ENCODE measurements around the gene SIL1. TPM values are rescaled to one million over a fixed set of nuclear protein-coding genes. Genes with fewer than 3 reads are reported as not detected.

Gene SIL1
- total and polyA plus RNA-seq, 9 of the 15 experiments (the other 6 are each of a cell fraction or from before 2014, with no cell fraction given), result 1.3 to 30.5 (median 18.1) TPM

DNA sequence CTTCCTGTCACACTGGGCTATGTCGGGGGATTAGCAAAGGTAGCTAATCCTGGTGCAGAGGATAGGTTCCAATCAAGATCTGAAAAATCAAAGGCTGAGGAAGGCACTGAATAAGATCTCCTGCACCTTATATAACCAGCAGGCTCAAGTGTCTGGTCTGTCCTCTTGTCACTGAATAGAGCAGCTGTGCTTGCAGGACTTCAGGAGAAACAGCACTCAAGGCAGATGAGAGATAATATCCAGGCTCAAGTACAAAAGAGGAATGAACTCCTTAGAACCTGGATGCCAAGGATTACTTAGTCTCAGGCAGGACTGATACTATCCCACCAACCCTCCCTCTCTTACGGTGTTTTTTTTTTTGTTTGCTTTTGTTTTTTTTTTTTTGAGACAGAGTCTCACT, 214.2 kb downstream of the SIL1 start:
- H3K9me1 ChIP-seq (ENCODE audit: control insufficient read depth, insufficient read depth, low read length), result no peaks in the 10 kb centered on the region
- CTCF ChIA-PET (ENCODE audit: low intra/inter-chr PET ratio), result no interaction called here
- TF ChIP-seq TEAD2 (tag; IDR thresholded peaks at IDR 0.05) (no peak), GATAD2B (IDR thresholded peaks at IDR 0.05; ENCODE audit: borderline replicate concordance) (no peak), GTF2A2 (tag; IDR thresholded peaks at IDR 0.05) (no peak), KAT8 (IDR thresholded peaks at IDR 0.05; ENCODE audit: low read depth) (no peak), NRF1 (conservative IDR thresholded peaks at IDR 0.05 in 1 of 2, IDR thresholded peaks at IDR 0.05 in 1 of 2) (no peak), HMG20A (CRISPR knock-in tag; conservative IDR thresholded peaks at IDR 0.05) (no peak), ZNF253 (CRISPR knock-in tag; conservative IDR thresholded peaks at IDR 0.05) (no peak), SIX5 (IDR thresholded peaks at IDR 0.05; ENCODE audit: borderline replicate concordance in 1 of 2, insufficient read depth in 1 of 2, low read depth in 1 of 2, low read length in 2 of 2) (no peak), FOS (IDR thresholded peaks at IDR 0.05; ENCODE audit: extremely low read depth, insufficient read length) (no peak), ZFP1 (CRISPR knock-in tag; IDR thresholded peaks at IDR 0.05) (no peak), BMI1 (IDR thresholded peaks at IDR 0.05; ENCODE audit: low read length) (no peak), ATF1 (CRISPR knock-in tag; IDR thresholded peaks at IDR 0.05) (no peak), ATF1 (tag; IDR thresholded peaks at IDR 0.05) (no peak), ZSCAN29 (IDR thresholded peaks at IDR 0.05) (no peak), XRCC5 (IDR thresholded peaks at IDR 0.05; ENCODE audit: low read depth, low read length) (no peak), ESRRB (CRISPR knock-in tag; IDR thresholded peaks at IDR 0.05; ENCODE audit: borderline replicate concordance) (no peak)
- TF ChIP-seq, protein P1, sequence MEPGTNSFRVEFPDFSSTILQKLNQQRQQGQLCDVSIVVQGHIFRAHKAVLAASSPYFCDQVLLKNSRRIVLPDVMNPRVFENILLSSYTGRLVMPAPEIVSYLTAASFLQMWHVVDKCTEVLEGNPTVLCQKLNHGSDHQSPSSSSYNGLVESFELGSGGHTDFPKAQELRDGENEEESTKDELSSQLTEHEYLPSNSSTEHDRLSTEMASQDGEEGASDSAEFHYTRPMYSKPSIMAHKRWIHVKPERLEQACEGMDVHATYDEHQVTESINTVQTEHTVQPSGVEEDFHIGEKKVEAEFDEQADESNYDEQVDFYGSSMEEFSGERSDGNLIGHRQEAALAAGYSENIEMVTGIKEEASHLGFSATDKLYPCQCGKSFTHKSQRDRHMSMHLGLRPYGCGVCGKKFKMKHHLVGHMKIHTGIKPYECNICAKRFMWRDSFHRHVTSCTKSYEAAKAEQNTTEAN (CRISPR knock-in tag; IDR thresholded peaks at IDR 0.05), result no peak
- TF ChIP-seq, protein P2, sequence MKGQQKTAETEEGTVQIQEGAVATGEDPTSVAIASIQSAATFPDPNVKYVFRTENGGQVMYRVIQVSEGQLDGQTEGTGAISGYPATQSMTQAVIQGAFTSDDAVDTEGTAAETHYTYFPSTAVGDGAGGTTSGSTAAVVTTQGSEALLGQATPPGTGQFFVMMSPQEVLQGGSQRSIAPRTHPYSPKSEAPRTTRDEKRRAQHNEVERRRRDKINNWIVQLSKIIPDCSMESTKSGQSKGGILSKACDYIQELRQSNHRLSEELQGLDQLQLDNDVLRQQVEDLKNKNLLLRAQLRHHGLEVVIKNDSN (CRISPR knock-in tag; IDR thresholded peaks at IDR 0.05), result no peak
- TF ChIP-seq, protein P3, sequence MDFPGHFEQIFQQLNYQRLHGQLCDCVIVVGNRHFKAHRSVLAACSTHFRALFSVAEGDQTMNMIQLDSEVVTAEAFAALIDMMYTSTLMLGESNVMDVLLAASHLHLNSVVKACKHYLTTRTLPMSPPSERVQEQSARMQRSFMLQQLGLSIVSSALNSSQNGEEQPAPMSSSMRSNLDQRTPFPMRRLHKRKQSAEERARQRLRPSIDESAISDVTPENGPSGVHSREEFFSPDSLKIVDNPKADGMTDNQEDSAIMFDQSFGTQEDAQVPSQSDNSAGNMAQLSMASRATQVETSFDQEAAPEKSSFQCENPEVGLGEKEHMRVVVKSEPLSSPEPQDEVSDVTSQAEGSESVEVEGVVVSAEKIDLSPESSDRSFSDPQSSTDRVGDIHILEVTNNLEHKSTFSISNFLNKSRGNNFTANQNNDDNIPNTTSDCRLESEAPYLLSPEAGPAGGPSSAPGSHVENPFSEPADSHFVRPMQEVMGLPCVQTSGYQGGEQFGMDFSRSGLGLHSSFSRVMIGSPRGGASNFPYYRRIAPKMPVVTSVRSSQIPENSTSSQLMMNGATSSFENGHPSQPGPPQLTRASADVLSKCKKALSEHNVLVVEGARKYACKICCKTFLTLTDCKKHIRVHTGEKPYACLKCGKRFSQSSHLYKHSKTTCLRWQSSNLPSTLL (IDR thresholded peaks at IDR 0.05), result no peak
- DNase-seq (ENCODE audit: extremely low read depth in 1 of 4, low spot score in 3 of 4) (no peak), ATAC-seq (no peak), FAIRE-seq (no peak)
- H3K9me3 ChIP-seq (replicated peaks; ENCODE audit: control insufficient read depth, insufficient read depth, low read depth, low read length), result no peaks in the 10 kb centered on the region
- H3K9ac ChIP-seq (ENCODE audit: insufficient read depth in 1 of 2, low read depth in 2 of 2, low read length in 2 of 2), result no peak overlapping the region
- H4K20me1 ChIP-seq (replicated peaks; ENCODE audit: control insufficient read depth, insufficient read depth, low read length), result no peaks in the 10 kb centered on the region
- no peak overlapping the region for H3K27ac ChIP-seq (ENCODE audit: extremely low read depth, low read depth, low read length)
- no peaks in the 10 kb centered on the region for H3K36me3 ChIP-seq (ENCODE audit: control insufficient read depth, insufficient read depth, low read length)
- WGBS (ENCODE audit: insufficient coverage, low coverage, missing lambda C conversion rate), result 27% methylated on average over 2 of the region's 2 CpGs
- in situ Hi-C loops (cut with MboI) (no loop called here), intact Hi-C loops (cut with micrococcal nuclease) (no loop called here)
- H3K4me3 ChIP-seq, result no peak overlapping the region
- peaks cover 0 to 22% of the 10 kb centered on the region in 2 experiments; a peak in 3 of 5 replicates for H3K4me1 ChIP-seq (replicated peaks in 1 of 2; ENCODE audit: control insufficient read depth in 2 of 2, insufficient read depth in 2 of 2, low read length in 2 of 2)
- no TSS peak for BruUV-seq (replicated peaks)
- no peaks in the 10 kb centered on the region for H3K79me2 ChIP-seq (ENCODE audit: control insufficient read depth, insufficient read depth, low read length)
- no peaks in the 10 kb centered on the region for H3K27me3 ChIP-seq (ENCODE audit: control insufficient read depth in 2 of 2, insufficient read depth in 2 of 2, low read length in 2 of 2)
- no peak overlapping the region for H3K4me2 ChIP-seq (ENCODE audit: insufficient read depth, low read length)
- H2AFZ ChIP-seq (ENCODE audit: low read depth, low read length), result no peak overlapping the region
- POLR2A ChIA-PET, result interaction anchor here (0.6 to 0.7 kb wide), 3 partner anchors 46 to 407 kb away, joined by 3 read pairs; no protein-coding TSS in a partner anchor
